SU-DHL-6 (cell line): Measurements from ENCODE around the gene PTGER2.

Source experiments
- H2AFZ ChIP-seq: fragments of 200-600 bp; sonication (generic); 2 replicates; pipeline ENCODE4 v1.6.1; 2014; ENCODE audit warnings: low read depth, mild to moderate bottlenecking, moderate library complexity, mixed read lengths, antibody characterized with exemption, low read length; ENCODE audit not compliant: severe bottlenecking
- H3F3A ChIP-seq: fragments of 200-600 bp; shearing (Covaris generic); 2 replicates; pipeline ENCODE4 v1.6.0; 2016; ENCODE audit warnings: antibody characterized with exemption, mild to moderate bottlenecking; ENCODE audit not compliant: insufficient read depth
- H3K27ac ChIP-seq: fragments of 200-600 bp; sonication (generic); 2 replicates; pipeline ENCODE4 v1.5.1; 2016; ENCODE audit warnings: low read depth, mild to moderate bottlenecking, low read length, moderate library complexity, mixed read lengths
- H3K27me3 ChIP-seq: fragments of 200-600 bp; sonication (generic), shearing (Covaris generic); 2 replicates; pipeline ENCODE4 v1.6.0; 2014; ENCODE audit warnings: mild to moderate bottlenecking, low read length
- H3K36me3 ChIP-seq: fragments of 200-600 bp; sonication (generic); 2 replicates; pipeline ENCODE4 v1.6.1; 2014; ENCODE audit warnings: mild to moderate bottlenecking, low read length, mixed read lengths
- H3K4me2 ChIP-seq: fragments of 300-600, 200-600 bp; shearing (Covaris generic), sonication (generic); 2 replicates; pipeline ENCODE4 v1.6.0; 2014; ENCODE audit warnings: low read length, low read depth, mild to moderate bottlenecking; ENCODE audit not compliant: poor library complexity, severe bottlenecking
- H3K4me3 ChIP-seq: fragments of 200-600 bp; sonication (generic); 2 replicates; pipeline ENCODE4 v1.5.1; 2014; ENCODE audit warnings: antibody characterized with exemption, low read length, mild to moderate bottlenecking, mixed read lengths; ENCODE audit not compliant: insufficient read depth, poor library complexity, severe bottlenecking
- H3K79me2 ChIP-seq: fragments of 200-600 bp; sonication (generic); 2 replicates; pipeline ENCODE4 v1.6.1; 2014; ENCODE audit warnings: mild to moderate bottlenecking, low read length, moderate library complexity; ENCODE audit not compliant: insufficient read depth
- H3K9ac ChIP-seq: fragments of 200-600 bp; sonication (generic); 2 replicates; pipeline ENCODE4 v1.7.0; 2014; ENCODE audit warnings: mild to moderate bottlenecking, low read length
- H3K9me2 ChIP-seq: fragments of 200-600 bp; sonication (generic); replicated peaks from 2 replicates; pipeline ENCODE4 v1.6.1; 2014; ENCODE audit warnings: low read length; ENCODE audit not compliant: insufficient read depth
- H3K9me3 ChIP-seq: fragments of 200-600 bp; sonication (generic); 2 replicates; pipeline ENCODE4 v1.6.1; 2014; ENCODE audit warnings: low read length, mixed read lengths; ENCODE audit not compliant: insufficient read depth
- H4K20me1 ChIP-seq: fragments of 200-600 bp; sonication (generic); 2 replicates; pipeline ENCODE4 v1.6.1; 2014; ENCODE audit warnings: low read depth, mild to moderate bottlenecking, antibody characterized with exemption, low read length, moderate library complexity, mixed read lengths
- CTCF ChIP-seq: fragments of 200-600 bp; sonication (generic); IDR thresholded peaks from one replicate; pipeline ENCODE4 v1.5.1; 2017; ENCODE audit warnings: antibody characterized with exemption, mild to moderate bottlenecking, low read length, moderate library complexity; ENCODE audit not compliant: insufficient read depth, poor library complexity, severe bottlenecking
- EZH2phosphoT487 ChIP-seq: fragments of 200-600 bp; sonication (generic), shearing (Covaris generic); conservative IDR thresholded peaks from 2 replicates; pipeline ENCODE4 v1.6.1; 2018; ENCODE audit warnings: mild to moderate bottlenecking, antibody characterized with exemption, low read length, moderate library complexity, mixed read lengths

The PTGER2 gene

GRCh38 chr14:52346778-52347177 is 32.7 kb downstream of the PTGER2 start:
- TF ChIP-seq EZH2phosphoT487 (no peak), CTCF (no peak)
- Histone ChIP-seq H3F3A (no peaks in the 10 kb centered on the region), H4K20me1 (no peaks in the 10 kb centered on the region), H3K79me2 (no peaks in the 10 kb centered on the region), H3K36me3 (no peaks in the 10 kb centered on the region), H3K9ac (no peak overlapping the region), H3K9me2 (no peaks in the 10 kb centered on the region), H3K4me2 (no peak overlapping the region), H3K27ac (no peak overlapping the region), H3K4me3 (no peak overlapping the region), H2AFZ (no peak overlapping the region), H3K27me3 (no peaks in the 10 kb centered on the region), H3K9me3 (no peaks in the 10 kb centered on the region)

GRCh38 chr14:52348279-52348678 is 34.2 kb downstream of the PTGER2 start:
- no peaks in the 10 kb centered on the region for H3K9me2 ChIP-seq
- H3K4me3 ChIP-seq, result no peak overlapping the region
- no peaks in the 10 kb centered on the region for H3K79me2 ChIP-seq
- no peak overlapping the region for H3K9ac ChIP-seq
- no peak overlapping the region for H3K4me2 ChIP-seq
- no peaks in the 10 kb centered on the region for H3F3A ChIP-seq
- H3K27ac ChIP-seq, result no peak overlapping the region
- H3K36me3 ChIP-seq, result no peaks in the 10 kb centered on the region
- H3K9me3 ChIP-seq, result no peaks in the 10 kb centered on the region
- no peak overlapping the region for H2AFZ ChIP-seq
- H3K27me3 ChIP-seq, result no peaks in the 10 kb centered on the region
- H4K20me1 ChIP-seq, result no peaks in the 10 kb centered on the region
- no peak for TF ChIP-seq CTCF
- no peak for TF ChIP-seq EZH2phosphoT487

GRCh38 chr14:52348776-52349175 is 34.7 kb downstream of the PTGER2 start:
- no peaks in the 10 kb centered on the region for H3K27me3 ChIP-seq
- H3K9me2 ChIP-seq, result no peaks in the 10 kb centered on the region
- no peaks in the 10 kb centered on the region for H4K20me1 ChIP-seq
- no peak overlapping the region for H3K9ac ChIP-seq
- H3K27ac ChIP-seq, result no peak overlapping the region
- no peak overlapping the region for H3K4me3 ChIP-seq
- TF ChIP-seq CTCF, result no peak
- TF ChIP-seq EZH2phosphoT487, result no peak
- H3F3A ChIP-seq, result no peaks in the 10 kb centered on the region
- no peaks in the 10 kb centered on the region for H3K79me2 ChIP-seq
- no peak overlapping the region for H2AFZ ChIP-seq
- H3K9me3 ChIP-seq, result no peaks in the 10 kb centered on the region
- no peak overlapping the region for H3K4me2 ChIP-seq
- H3K36me3 ChIP-seq, result no peaks in the 10 kb centered on the region
